NCI-H1092 (cell line): ENCODE data around the gene FMC1.

Experiments
- DNase-seq: peaks from one replicate; lab custom pipeline; 2025; lab: John Stamatoyannopoulos, UW

FMC1 gene

GRCh38 chr7:139374246-139374645 lies 33.1 kb downstream of the FMC1 start:
- no peak for DNase-seq

GRCh38 chr7:139382439-139382838 lies 41.3 kb downstream of the FMC1 start:
- DNase-seq, result no peak

GRCh38 chr7:139384611-139385010 lies 43.5 kb downstream of the FMC1 start:
- DNase-seq, result no peak

GRCh38 chr7:139387594-139387993 lies 46.5 kb downstream of the FMC1 start:
- DNase-seq, result no peak

- DNase-seq, result no peak
Measured at GRCh38 chr7:139389091-139389490, 48.0 kb downstream of the FMC1 start.

- DNase-seq, result no peak
Measured at GRCh38 chr7:139389774-139390173, 48.6 kb downstream of the FMC1 start.

GRCh38 chr7:139393621-139394211 lies 52.6 kb downstream of the FMC1 start:
- no peak for DNase-seq

- DNase-seq, result no peak
Measured at GRCh38 chr7:139394540-139394939, 53.4 kb downstream of the FMC1 start.
